CD14-positive monocyte (primary cell): Measurements from ENCODE around the gene SPI1. TPM values are rescaled to one million over a fixed set of nuclear protein-coding genes. Genes with fewer than 3 reads are reported as not detected.

Source experiments
- DNase-seq, 3 donors: peaks; one replicate each; pipeline ENCODE4 v3.0.0-alpha.2; 2011 to 2022
- H2AFZ ChIP-seq: 2 replicates; pipeline ENCODE4 v1.6.0; 2012; ENCODE audit warnings: mild to moderate bottlenecking, low read depth, low read length, inconsistent platforms; ENCODE audit not compliant: insufficient read depth, poor library complexity, severe bottlenecking
- H3K27ac ChIP-seq, 2 donors: 1 replicate in 1 of 2; 2 replicates in 1 of 2; pipeline ENCODE4 v1.5.1; 2012 to 2013; ENCODE audit warnings: low read length in 2 of 2, control low read depth in 1 of 2, inconsistent platforms in 1 of 2, low read depth in 1 of 2, mild to moderate bottlenecking in 1 of 2
- H3K27me3 ChIP-seq, 2 donors: one replicate each; pipeline versions ENCODE4 v1.6.0 to v1.6.1; 2011 to 2013; ENCODE audit warnings: low read length in 2 of 2; ENCODE audit not compliant: control insufficient read depth in 2 of 2, insufficient read depth in 2 of 2
- H3K36me3 ChIP-seq, 2 donors: replicated peaks in 1 of 2; 1 replicate in 1 of 2; 2 replicates in 1 of 2; pipeline versions ENCODE4 v1.5.1 to v1.6.1; 2012 to 2013; ENCODE audit warnings: low read length in 2 of 2, control low read depth in 1 of 2, inconsistent platforms in 1 of 2, mild to moderate bottlenecking in 1 of 2; ENCODE audit not compliant: insufficient read depth in 2 of 2, control insufficient read depth in 1 of 2
- H3K4me1 ChIP-seq, 2 donors: 1 replicate in 1 of 2; 2 replicates in 1 of 2; pipeline versions ENCODE4 v1.5.1 to v1.6.1; 2012 to 2013; ENCODE audit warnings: low read length in 2 of 2, control low read depth in 1 of 2, inconsistent platforms in 1 of 2, mild to moderate bottlenecking in 1 of 2, moderate library complexity in 1 of 2; ENCODE audit not compliant: insufficient read depth in 2 of 2, control insufficient read depth in 1 of 2
- H3K4me2 ChIP-seq: replicated peaks from 2 replicates; pipeline ENCODE3; 2012; ENCODE audit warnings: low read length, moderate library complexity, mild to moderate bottlenecking; ENCODE audit not compliant: poor library complexity, severe bottlenecking; ENCODE audit errors: extremely low read depth
- H3K4me3 ChIP-seq, 3 experiments: fragments of 200-600 bp in 1 of 3; sonication (generic) in 1 of 3; replicated peaks in 1 of 3; 1 replicate in 2 of 3; 2 replicates in 1 of 3; pipeline ENCODE4 v1.5.1; 2011 to 2013; ENCODE audit warnings: low read length in 3 of 3, mild to moderate bottlenecking in 3 of 3, control low read depth in 2 of 3, low read depth in 2 of 3, inconsistent platforms in 1 of 3, moderate library complexity in 1 of 3
- H3K79me2 ChIP-seq: 2 replicates; pipeline ENCODE4 v1.6.0; 2012; ENCODE audit warnings: mild to moderate bottlenecking, control low read depth, inconsistent platforms, low read length, moderate library complexity; ENCODE audit not compliant: insufficient read depth
- H3K9ac ChIP-seq: 2 replicates; pipeline ENCODE4 v1.6.0; 2017; ENCODE audit warnings: low read length, mild to moderate bottlenecking; ENCODE audit not compliant: insufficient read depth, poor library complexity, severe bottlenecking
- H3K9me3 ChIP-seq, 2 donors: replicated peaks in 1 of 2; 1 replicate in 1 of 2; 2 replicates in 1 of 2; pipeline versions ENCODE4 v1.5.1 to v1.6.1; 2012 to 2013; ENCODE audit warnings: low read length in 2 of 2, control low read depth in 1 of 2; ENCODE audit not compliant: control insufficient read depth in 1 of 2, insufficient read depth in 1 of 2
- H4K20me1 ChIP-seq: 2 replicates; pipeline ENCODE4 v1.6.0; 2012; ENCODE audit warnings: mild to moderate bottlenecking, low read length, control low read depth, moderate library complexity; ENCODE audit not compliant: insufficient read depth
- H3K27ac Mint-ChIP-seq, 7 donors: one replicate each; pipeline ENCODE4 v1.8.0; 2020; ENCODE audit warnings: mild to moderate bottlenecking in 7 of 7, mixed read lengths in 7 of 7, moderate library complexity in 6 of 7, inconsistent platforms in 2 of 7
- H3K27me3 Mint-ChIP-seq, 3 donors: one replicate each; pipeline ENCODE4 v1.8.0; 2021 to 2022; ENCODE audit warnings: low read depth in 3 of 3, mild to moderate bottlenecking in 3 of 3, mixed read lengths in 3 of 3, moderate library complexity in 3 of 3, inconsistent platforms in 1 of 3
- H3K36me3 Mint-ChIP-seq, 2 donors: one replicate each; pipeline ENCODE4 v1.8.0; 2020; ENCODE audit warnings: mixed read lengths in 2 of 2, inconsistent platforms in 1 of 2, mild to moderate bottlenecking in 1 of 2
- H3K4me1 Mint-ChIP-seq: one replicate; pipeline ENCODE4 v1.8.0; 2020; ENCODE audit warnings: mild to moderate bottlenecking, mixed read lengths
- H3K4me3 Mint-ChIP-seq, 2 donors: one replicate each; pipeline ENCODE4 v1.8.0; 2020; ENCODE audit warnings: mild to moderate bottlenecking in 2 of 2, mixed read lengths in 2 of 2, moderate library complexity in 1 of 2
- H3K9me3 Mint-ChIP-seq, 7 donors: one replicate each; pipeline ENCODE4 v1.8.0; 2020 to 2022; ENCODE audit warnings: mixed read lengths in 7 of 7, mild to moderate bottlenecking in 6 of 7, moderate library complexity in 6 of 7, inconsistent platforms in 2 of 7
- WGBS: methylation state at CpG from one replicate; pipeline ENCODE4 v1.1.5; 2013; ENCODE audit warnings: missing lambda C conversion rate; ENCODE audit not compliant: insufficient coverage; 5-methylcytosine and 5-hydroxymethylcytosine counted together
- intact Hi-C, 2 donors: fragments of 100-400 bp; cut with micrococcal nuclease; formaldehyde crosslinking; loops; one replicate each; pipeline versions ENCODE4 v1.15.0 to v1.15.1; 2023
- polyA plus RNA-seq, 3 donors: library from polyadenylated mRNA; depleted of rRNA in 1 of 3; unstranded in 2 of 3; stranded (reverse) in 1 of 3; fragments of 300-500 nt in 2 of 3; fragments of >200 nt in 1 of 3; fragmentation: Illumina TruSeq in 2 of 3; gene quantifications; 1 replicate in 2 of 3; 2 replicates in 1 of 3; pipeline ENCODE4 v1.2.3, GENCODE V29; 2012 to 2021
- TF ChIP-seq, protein P1 (sequence below): fragments of 200-600 bp; IDR thresholded peaks from one replicate; pipeline ENCODE4 v1.8.0; 2022; ENCODE audit warnings: antibody characterized with exemption, mild to moderate bottlenecking

SPI1 gene
- polyA plus RNA-seq, 3 donors: 156 to 914 (median 223) TPM

- peak overlapping the region; percentile 98 to 99 for H3K4me3 Mint-ChIP-seq
- TF ChIP-seq, protein P1, sequence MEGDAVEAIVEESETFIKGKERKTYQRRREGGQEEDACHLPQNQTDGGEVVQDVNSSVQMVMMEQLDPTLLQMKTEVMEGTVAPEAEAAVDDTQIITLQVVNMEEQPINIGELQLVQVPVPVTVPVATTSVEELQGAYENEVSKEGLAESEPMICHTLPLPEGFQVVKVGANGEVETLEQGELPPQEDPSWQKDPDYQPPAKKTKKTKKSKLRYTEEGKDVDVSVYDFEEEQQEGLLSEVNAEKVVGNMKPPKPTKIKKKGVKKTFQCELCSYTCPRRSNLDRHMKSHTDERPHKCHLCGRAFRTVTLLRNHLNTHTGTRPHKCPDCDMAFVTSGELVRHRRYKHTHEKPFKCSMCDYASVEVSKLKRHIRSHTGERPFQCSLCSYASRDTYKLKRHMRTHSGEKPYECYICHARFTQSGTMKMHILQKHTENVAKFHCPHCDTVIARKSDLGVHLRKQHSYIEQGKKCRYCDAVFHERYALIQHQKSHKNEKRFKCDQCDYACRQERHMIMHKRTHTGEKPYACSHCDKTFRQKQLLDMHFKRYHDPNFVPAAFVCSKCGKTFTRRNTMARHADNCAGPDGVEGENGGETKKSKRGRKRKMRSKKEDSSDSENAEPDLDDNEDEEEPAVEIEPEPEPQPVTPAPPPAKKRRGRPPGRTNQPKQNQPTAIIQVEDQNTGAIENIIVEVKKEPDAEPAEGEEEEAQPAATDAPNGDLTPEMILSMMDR: no peak
- Histone ChIP-seq H3K36me3 (peaks cover 57 to 76% of the 10 kb centered on the region in 2 donors), H3K9me3 (no peaks in the 10 kb centered on the region), H3K27ac (peak overlapping the region; percentile 96 to 97), H3K9ac (peak overlapping the region; percentile 99), H3K4me1 (peaks cover 61 to 72% of the 10 kb centered on the region in 2 donors), H3K4me3 (peak overlapping the region; percentile 84 to 99 (median 97)), H3K4me2 (peak overlapping the region; percentile 97), H3K79me2 (peaks cover 100% of the 10 kb centered on the region), H4K20me1 (peaks cover 71% of the 10 kb centered on the region), H3K27me3 (no peaks in the 10 kb centered on the region), H2AFZ (no peak overlapping the region)
- peaks cover 0 to 5% (median 0%) of the 10 kb centered on the region in 7 donors for H3K9me3 Mint-ChIP-seq
- peak overlapping the region in 1 of 7 donors; percentile 89 for H3K27ac Mint-ChIP-seq
- no peak for DNase-seq
- peaks cover 54 to 79% of the 10 kb centered on the region in 2 donors for H3K36me3 Mint-ChIP-seq
- intact Hi-C loops: loop anchor here (1.0 kb wide), 2 partner anchors 19 to 34 kb away; partner anchors contain the start of gene SLC39A13 (in 2 of the 2)
- WGBS: 100% methylated on average over 1 of the region's 5 CpGs
- peaks cover 54% of the 10 kb centered on the region for H3K4me1 Mint-ChIP-seq
- peaks cover 0 to 4% (median 2%) of the 10 kb centered on the region in 3 donors for H3K27me3 Mint-ChIP-seq
These were observed 3.7 kb downstream of the SPI1 start for GRCh38 chr11:47374720-47375019.

DNA sequence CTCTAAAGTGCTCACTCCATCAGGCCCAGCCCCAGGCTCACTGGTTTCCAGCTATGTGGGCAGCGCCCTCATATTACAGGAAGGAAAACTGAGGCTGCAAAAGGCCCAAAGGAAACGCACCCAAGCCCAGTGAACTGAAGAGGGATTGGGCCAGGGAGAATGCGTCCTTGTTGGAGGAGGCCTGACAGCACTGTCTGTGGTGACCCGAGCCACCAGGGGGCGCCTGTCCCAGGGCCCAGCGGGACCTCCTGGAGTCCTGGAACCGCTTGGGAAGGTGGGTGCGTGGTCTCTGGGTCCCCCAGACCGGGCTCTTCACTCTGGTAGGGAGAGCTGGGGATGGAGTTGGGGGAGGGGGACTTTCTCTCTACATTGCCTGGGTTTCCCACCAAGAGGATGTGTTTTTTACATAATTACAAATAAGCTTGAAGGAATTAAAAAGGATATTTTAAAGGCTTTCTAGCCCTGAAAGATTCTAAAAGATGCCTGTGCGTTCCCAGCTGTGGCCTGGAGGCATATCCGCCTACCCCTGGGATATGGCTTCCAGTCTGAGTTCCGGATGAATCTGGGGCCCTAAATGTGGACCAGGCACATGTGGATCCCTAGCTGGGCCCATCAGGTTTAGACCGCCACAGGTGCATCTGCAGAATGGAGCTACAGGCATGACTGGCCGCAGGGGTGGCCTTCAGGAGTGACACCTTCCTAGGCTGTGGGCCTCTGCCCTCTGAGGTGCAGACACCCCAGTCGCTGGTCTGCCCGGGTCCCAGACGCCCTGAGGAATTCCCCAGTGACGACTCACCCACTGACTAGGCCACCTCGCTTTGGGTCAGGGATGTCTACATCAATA is 4.2 kb downstream of the SPI1 start:
- peaks cover 62 to 82% of the 10 kb centered on the region in 2 donors for H3K36me3 ChIP-seq
- peaks cover 60% of the 10 kb centered on the region for H3K4me1 Mint-ChIP-seq
- H3K79me2 ChIP-seq: peaks cover 100% of the 10 kb centered on the region
- TF ChIP-seq, protein P1: peak; percentile 94
- peak overlapping the region; percentile 84 to 99 (median 97) for H3K4me3 ChIP-seq
- peaks cover 77% of the 10 kb centered on the region for H4K20me1 ChIP-seq
- peak overlapping the region in 1 of 7 donors; percentile 89 for H3K27ac Mint-ChIP-seq
- H3K27me3 ChIP-seq: no peaks in the 10 kb centered on the region
- no peaks in the 10 kb centered on the region for H3K9me3 ChIP-seq
- peak overlapping the region; percentile 98 to 99 for H3K4me3 Mint-ChIP-seq
- DNase-seq: peak; percentile 71 to 85 (median 77)
- peak overlapping the region; percentile 99 for H3K9ac ChIP-seq
- H3K9me3 Mint-ChIP-seq: peaks cover 0 to 5% (median 0%) of the 10 kb centered on the region in 7 donors
- H3K4me1 ChIP-seq: peaks cover 58 to 72% of the 10 kb centered on the region in 2 donors
- H3K4me2 ChIP-seq: peak overlapping the region; percentile 97
- peaks cover 0 to 4% (median 2%) of the 10 kb centered on the region in 3 donors for H3K27me3 Mint-ChIP-seq
- intact Hi-C loops: loop anchor here (1.0 kb wide), 1 partner anchor 34 kb away; the partner anchor contains the start of gene SLC39A13 (in 2 of the 2)
- peak overlapping the region; percentile 96 to 97 for H3K27ac ChIP-seq
- 58% methylated on average over 10 of the region's 19 CpGs for WGBS
- no peak overlapping the region for H2AFZ ChIP-seq
- H3K36me3 Mint-ChIP-seq: peaks cover 60 to 84% of the 10 kb centered on the region in 2 donors
